ENCODE results near the gene FICD.

DNA sequence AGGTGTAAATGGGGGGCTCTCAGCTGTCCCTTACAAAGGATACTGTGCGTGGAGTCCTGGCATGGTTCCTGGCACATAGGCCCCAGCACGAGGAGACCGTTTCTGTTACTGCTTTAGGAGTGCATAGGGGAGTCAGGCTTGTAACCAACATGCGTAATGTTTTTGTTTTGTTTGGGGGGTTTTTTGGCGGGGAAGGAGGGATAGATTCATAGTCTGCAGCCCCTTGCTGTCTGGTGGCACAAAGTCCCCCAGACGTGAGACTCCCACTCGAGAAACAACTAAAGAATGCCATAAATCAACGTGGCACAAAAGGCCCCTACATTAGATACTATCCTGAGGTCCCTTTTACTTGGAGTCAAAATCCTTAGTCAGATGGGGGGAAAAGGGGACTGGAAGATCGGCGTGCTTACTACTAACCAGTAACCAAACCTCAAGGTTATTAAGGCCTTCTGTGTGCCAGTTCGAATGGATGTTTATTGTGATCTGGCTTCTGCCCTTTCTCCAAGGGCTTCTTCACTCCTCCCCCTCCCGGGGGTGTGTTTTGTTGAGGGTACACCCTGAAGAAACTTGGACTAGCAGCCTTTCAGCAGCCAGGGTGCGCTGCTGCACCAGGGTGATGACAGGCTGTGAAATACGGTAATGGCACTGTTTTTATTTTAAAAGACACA, 48.2 kb downstream of the FICD start:
- TF ChIP-seq, protein P1, sequence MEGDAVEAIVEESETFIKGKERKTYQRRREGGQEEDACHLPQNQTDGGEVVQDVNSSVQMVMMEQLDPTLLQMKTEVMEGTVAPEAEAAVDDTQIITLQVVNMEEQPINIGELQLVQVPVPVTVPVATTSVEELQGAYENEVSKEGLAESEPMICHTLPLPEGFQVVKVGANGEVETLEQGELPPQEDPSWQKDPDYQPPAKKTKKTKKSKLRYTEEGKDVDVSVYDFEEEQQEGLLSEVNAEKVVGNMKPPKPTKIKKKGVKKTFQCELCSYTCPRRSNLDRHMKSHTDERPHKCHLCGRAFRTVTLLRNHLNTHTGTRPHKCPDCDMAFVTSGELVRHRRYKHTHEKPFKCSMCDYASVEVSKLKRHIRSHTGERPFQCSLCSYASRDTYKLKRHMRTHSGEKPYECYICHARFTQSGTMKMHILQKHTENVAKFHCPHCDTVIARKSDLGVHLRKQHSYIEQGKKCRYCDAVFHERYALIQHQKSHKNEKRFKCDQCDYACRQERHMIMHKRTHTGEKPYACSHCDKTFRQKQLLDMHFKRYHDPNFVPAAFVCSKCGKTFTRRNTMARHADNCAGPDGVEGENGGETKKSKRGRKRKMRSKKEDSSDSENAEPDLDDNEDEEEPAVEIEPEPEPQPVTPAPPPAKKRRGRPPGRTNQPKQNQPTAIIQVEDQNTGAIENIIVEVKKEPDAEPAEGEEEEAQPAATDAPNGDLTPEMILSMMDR (conservative IDR thresholded peaks at IDR 0.05 in 1 of 2, IDR thresholded peaks at IDR 0.05 in 1 of 2; ENCODE audit: low read depth in 1 of 2, low read length in 2 of 2), result peak; percentile 91 to 93
- no peak for TF ChIP-seq EZH2 (IDR thresholded peaks at IDR 0.05; ENCODE audit: low read length, missing control alignments)

All from fibroblast of lung (primary cell).